SH-SY5Y (cell line): Measurements from ENCODE around the gene VSTM4.

Experiments used
- GATA2 ChIP-seq: IDR thresholded peaks from 2 replicates; pipeline ENCODE4 v1.6.1; 2011; ENCODE audit warnings: mild to moderate bottlenecking, low read depth, low read length
- GATA3 ChIP-seq: IDR thresholded peaks from 2 replicates; pipeline ENCODE4 v1.6.1; 2011; ENCODE audit warnings: low read depth, mild to moderate bottlenecking, low read length, moderate library complexity

GRCh38 chr10:49053998-49054692 lies 61.2 kb downstream of the VSTM4 start:
- TF ChIP-seq GATA2 (no peak), GATA3 (no peak)
